ENCODE data around the gene EYA2. TPM values are rescaled to one million over a fixed set of nuclear protein-coding genes. Genes with fewer than 3 reads are reported as not detected.

EYA2 gene
- total RNA-seq, 1 experiment from 2014 or later = 0.33 TPM

DNA sequence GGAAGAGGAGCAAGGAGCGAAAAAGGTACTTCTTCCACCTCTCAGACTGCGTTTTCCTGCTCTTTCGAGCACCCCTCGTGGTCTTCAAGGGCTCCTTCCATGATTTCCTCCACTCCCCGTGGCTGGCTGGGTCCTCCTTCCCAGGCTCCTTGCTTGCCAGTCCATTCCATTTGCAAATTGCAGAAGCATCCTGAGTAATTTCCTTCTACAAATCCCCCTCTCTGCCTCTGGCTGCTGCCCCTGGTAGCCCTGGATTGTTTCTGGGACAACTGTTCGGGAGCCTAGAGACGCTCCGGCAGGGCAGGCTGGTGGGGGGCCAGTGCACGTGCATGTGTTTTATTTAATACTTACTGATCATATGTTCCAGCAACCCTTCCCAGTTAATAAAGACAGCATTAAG, 288.7 kb downstream of the EYA2 start:
- no peak overlapping the region for H3K4me2 ChIP-seq (ENCODE audit: low read length)
- CTCF ChIA-PET = no interaction called here
- no peaks in the 10 kb centered on the region for H3F3A ChIP-seq (ENCODE audit: low read length, unreplicated experiment)
- H3K9me2 ChIP-seq (replicated peaks; ENCODE audit: low read length) = no peaks in the 10 kb centered on the region
- POLR2A ChIA-PET (ENCODE audit: unreplicated experiment) = no interaction called here
- H3K4me3 ChIP-seq (ENCODE audit: low read length) = no peak overlapping the region
- no peak overlapping the region for H2AFZ ChIP-seq (ENCODE audit: low read length)
- no peaks in the 10 kb centered on the region for H3K9me3 ChIP-seq (ENCODE audit: low read length)
- intact Hi-C loops (cut with micrococcal nuclease) = no loop called here
- TF ChIP-seq EZH2phosphoT487 (IDR thresholded peaks at IDR 0.05; ENCODE audit: borderline replicate concordance, low read length) = no peak
- TF ChIP-seq EZH2 (IDR thresholded peaks at IDR 0.05; ENCODE audit: low read length, unreplicated experiment) = no peak
- TF ChIP-seq, protein P1, sequence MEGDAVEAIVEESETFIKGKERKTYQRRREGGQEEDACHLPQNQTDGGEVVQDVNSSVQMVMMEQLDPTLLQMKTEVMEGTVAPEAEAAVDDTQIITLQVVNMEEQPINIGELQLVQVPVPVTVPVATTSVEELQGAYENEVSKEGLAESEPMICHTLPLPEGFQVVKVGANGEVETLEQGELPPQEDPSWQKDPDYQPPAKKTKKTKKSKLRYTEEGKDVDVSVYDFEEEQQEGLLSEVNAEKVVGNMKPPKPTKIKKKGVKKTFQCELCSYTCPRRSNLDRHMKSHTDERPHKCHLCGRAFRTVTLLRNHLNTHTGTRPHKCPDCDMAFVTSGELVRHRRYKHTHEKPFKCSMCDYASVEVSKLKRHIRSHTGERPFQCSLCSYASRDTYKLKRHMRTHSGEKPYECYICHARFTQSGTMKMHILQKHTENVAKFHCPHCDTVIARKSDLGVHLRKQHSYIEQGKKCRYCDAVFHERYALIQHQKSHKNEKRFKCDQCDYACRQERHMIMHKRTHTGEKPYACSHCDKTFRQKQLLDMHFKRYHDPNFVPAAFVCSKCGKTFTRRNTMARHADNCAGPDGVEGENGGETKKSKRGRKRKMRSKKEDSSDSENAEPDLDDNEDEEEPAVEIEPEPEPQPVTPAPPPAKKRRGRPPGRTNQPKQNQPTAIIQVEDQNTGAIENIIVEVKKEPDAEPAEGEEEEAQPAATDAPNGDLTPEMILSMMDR (conservative IDR thresholded peaks at IDR 0.05; ENCODE audit: low read depth, low read length) = no peak
- ATAC-seq (no peak), DNase-seq (no peak)
- no peak overlapping the region for H3K27ac ChIP-seq (ENCODE audit: low read length)
- no peaks in the 10 kb centered on the region for H3K27me3 ChIP-seq (ENCODE audit: low read length)
- no peaks in the 10 kb centered on the region for H3K4me1 ChIP-seq (ENCODE audit: insufficient read depth, low read length)
- no peaks in the 10 kb centered on the region for H3K79me2 ChIP-seq (ENCODE audit: low read length)
- BruUV-seq (replicated peaks) = no TSS peak
- no peaks in the 10 kb centered on the region for H3K36me3 ChIP-seq (ENCODE audit: low read depth, low read length)
- H3K9ac ChIP-seq (ENCODE audit: low read length) = no peak overlapping the region
- no peaks in the 10 kb centered on the region for H4K20me1 ChIP-seq (ENCODE audit: low read length)

DNA sequence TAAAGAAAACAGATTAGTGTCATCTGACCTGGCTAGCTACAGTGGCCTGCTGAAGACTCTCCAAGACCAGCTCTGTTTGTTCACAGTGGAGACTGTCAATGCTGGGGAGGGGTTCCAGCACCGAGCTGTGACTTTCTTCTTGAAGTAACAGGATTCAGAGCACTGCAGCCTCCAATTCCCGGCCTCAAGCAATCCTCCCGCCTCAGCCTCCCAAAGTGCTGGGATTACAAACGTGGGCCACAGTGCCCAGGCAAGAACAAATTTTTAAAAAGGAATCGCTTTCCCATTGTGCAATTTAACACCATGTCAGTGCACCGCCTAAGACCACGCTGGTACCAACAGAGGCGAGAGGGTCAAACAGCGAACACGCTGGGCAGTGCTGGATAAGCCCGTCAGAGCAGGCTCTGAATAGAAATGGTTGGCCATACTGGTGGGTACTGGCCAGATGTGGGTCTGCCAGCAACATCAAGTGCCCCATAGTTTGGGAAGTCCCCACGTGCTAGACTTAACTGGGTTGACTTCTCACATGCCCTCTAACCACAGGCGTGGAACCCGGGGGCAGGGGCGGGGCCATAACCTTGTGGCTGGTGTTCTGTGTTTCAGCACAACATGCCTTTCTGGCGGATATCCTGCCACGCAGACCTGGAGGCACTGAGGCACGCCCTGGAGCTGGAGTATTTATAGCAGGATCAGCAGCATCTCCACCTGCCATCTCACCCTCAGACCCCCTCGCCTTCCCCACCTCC, 293.0 kb downstream of the EYA2 start:
- no peaks in the 10 kb centered on the region for H3K9me3 ChIP-seq (ENCODE audit: low read length)
- no peak overlapping the region for H3K27ac ChIP-seq (ENCODE audit: low read length)
- ATAC-seq (no peak), DNase-seq (no peak)
- no peaks in the 10 kb centered on the region for H3K36me3 ChIP-seq (ENCODE audit: low read depth, low read length)
- ChIA-PET CTCF (interaction anchor here (0.7 kb wide), 1 partner anchor 8 kb away, joined by 4 read pairs; no protein-coding TSS in a partner anchor), POLR2A (ENCODE audit: unreplicated experiment) (no interaction called here)
- no peaks in the 10 kb centered on the region for H4K20me1 ChIP-seq (ENCODE audit: low read length)
- no peak overlapping the region for H3K4me2 ChIP-seq (ENCODE audit: low read length)
- H3F3A ChIP-seq (ENCODE audit: low read length, unreplicated experiment) = no peaks in the 10 kb centered on the region
- intact Hi-C loops (cut with micrococcal nuclease) = no loop called here
- TF ChIP-seq, protein P1 (conservative IDR thresholded peaks at IDR 0.05; ENCODE audit: low read depth, low read length) = no peak
- no peak for TF ChIP-seq EZH2 (IDR thresholded peaks at IDR 0.05; ENCODE audit: low read length, unreplicated experiment)
- no peak for TF ChIP-seq EZH2phosphoT487 (IDR thresholded peaks at IDR 0.05; ENCODE audit: borderline replicate concordance, low read length)
- no peaks in the 10 kb centered on the region for H3K79me2 ChIP-seq (ENCODE audit: low read length)
- H3K9ac ChIP-seq (ENCODE audit: low read length) = no peak overlapping the region
- no TSS peak for BruUV-seq (replicated peaks)
- H3K27me3 ChIP-seq (ENCODE audit: low read length) = no peaks in the 10 kb centered on the region
- H3K4me3 ChIP-seq (ENCODE audit: low read length) = no peak overlapping the region
- peaks cover 7% of the 10 kb centered on the region; the same call in 1 of the 2 replicates for H3K4me1 ChIP-seq (ENCODE audit: insufficient read depth, low read length)
- H3K9me2 ChIP-seq (replicated peaks; ENCODE audit: low read length) = no peaks in the 10 kb centered on the region
- H2AFZ ChIP-seq (ENCODE audit: low read length) = no peak overlapping the region

DNA sequence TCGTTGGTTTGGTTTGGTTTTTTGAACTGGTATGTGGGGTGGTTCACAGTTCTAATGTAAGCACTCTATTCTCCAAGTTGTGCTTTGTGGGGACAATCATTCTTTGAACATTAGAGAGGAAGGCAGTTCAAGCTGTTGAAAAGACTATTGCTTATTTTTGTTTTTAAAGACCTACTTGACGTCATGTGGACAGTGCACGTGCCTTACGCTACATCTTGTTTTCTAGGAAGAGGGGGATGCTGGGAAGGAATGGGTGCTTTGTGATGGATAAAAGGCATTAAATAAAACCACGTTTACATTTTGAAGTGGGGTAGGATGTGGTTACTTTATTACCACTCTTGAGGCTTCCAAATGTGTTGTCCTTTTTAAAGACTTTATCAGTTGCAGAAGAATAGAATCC, 293.9 kb downstream of the EYA2 start:
- intact Hi-C loops (cut with micrococcal nuclease) = no loop called here

More for the DNA sequence above, 293.9 kb downstream of the EYA2 start:
- Histone ChIP-seq H3K4me1 (ENCODE audit: insufficient read depth, low read length) (peaks cover 7% of the 10 kb centered on the region; the same call in 1 of the 2 replicates), H3K9ac (ENCODE audit: low read length) (no peak overlapping the region), H3K36me3 (ENCODE audit: low read depth, low read length) (no peaks in the 10 kb centered on the region), H2AFZ (ENCODE audit: low read length) (no peak overlapping the region), H3K9me2 (replicated peaks; ENCODE audit: low read length) (no peaks in the 10 kb centered on the region), H3K79me2 (ENCODE audit: low read length) (no peaks in the 10 kb centered on the region), H3K4me2 (ENCODE audit: low read length) (no peak overlapping the region), H4K20me1 (ENCODE audit: low read length) (no peaks in the 10 kb centered on the region), H3K4me3 (ENCODE audit: low read length) (no peak overlapping the region), H3K27me3 (ENCODE audit: low read length) (no peaks in the 10 kb centered on the region), H3F3A (ENCODE audit: low read length, unreplicated experiment) (no peaks in the 10 kb centered on the region), H3K9me3 (ENCODE audit: low read length) (no peaks in the 10 kb centered on the region), H3K27ac (ENCODE audit: low read length) (no peak overlapping the region)
- TF ChIP-seq EZH2phosphoT487 (IDR thresholded peaks at IDR 0.05; ENCODE audit: borderline replicate concordance, low read length) (no peak), EZH2 (IDR thresholded peaks at IDR 0.05; ENCODE audit: low read length, unreplicated experiment) (no peak)
- TF ChIP-seq, protein P1 (conservative IDR thresholded peaks at IDR 0.05; ENCODE audit: low read depth, low read length) = no peak
- DNase-seq = no peak
- no TSS peak for BruUV-seq (replicated peaks)
- ChIA-PET CTCF (no interaction called here), POLR2A (ENCODE audit: unreplicated experiment) (no interaction called here)
- ATAC-seq = no peak
